Measurements from ENCODE around the gene SLC7A6OS. TPM values are rescaled to one million over a fixed set of nuclear protein-coding genes. Genes with fewer than 3 reads are reported as not detected.

The SLC7A6OS gene
- total and polyA plus RNA-seq, 10 of the 15 experiments (the other 5 are each of a cell fraction or from before 2014, with no cell fraction given) = 2.9 to 27.4 (median 16.9) TPM

DNA sequence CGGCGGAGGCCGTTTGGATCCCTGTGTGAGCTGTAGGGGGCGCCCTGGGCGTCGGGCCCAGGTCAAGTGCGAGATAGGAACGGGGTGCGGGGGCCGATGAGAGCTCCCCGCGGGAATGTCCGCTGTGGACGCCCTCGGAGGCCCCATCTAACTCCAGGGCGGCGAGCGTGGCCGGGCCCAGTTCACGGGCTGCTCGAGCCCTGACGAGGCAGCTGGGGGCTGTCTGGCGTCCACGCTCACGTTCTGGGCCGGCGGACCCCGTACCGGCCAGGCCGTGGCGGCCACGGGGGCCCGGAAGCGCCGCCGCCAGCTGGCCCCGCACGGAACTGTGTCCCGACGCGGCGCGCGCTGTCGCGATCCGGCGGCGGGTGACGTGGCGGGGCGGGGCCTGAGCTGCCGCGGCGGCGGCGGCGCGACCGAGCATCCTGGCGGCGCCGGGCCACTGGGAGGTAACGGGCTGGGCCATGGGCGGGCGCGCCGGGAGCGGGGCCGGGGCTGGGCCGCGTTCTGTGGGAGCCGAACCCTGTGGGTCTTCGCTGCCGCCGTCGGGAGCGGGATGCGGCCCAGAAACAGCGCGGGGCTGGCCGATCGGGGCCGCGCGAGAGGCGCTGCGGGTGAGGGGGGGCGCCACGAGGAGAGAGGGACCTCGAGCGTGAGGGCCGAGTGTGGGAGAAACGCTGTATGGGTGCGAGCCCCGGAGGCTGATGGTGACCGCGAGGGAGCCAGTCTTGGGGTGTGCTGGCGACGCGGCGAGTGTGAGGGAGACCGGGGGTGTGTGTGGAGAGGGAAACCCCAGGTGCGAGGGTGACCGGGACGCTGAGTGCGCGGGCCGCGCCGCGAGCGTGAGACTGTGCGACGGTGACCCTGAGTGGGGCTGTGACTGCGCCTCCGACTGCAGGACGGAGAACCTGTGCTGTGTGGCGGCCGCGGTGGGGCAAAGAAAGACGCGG, 46.3 kb downstream of the SLC7A6OS start, which contains the start of gene SLC7A6 (continued):
- TF ChIP-seq TAF1 (IDR thresholded peaks at IDR 0.05; ENCODE audit: borderline replicate concordance, low read depth, low read length) (no peak), STAT3 (IDR thresholded peaks at IDR 0.05; ENCODE audit: low read depth, low read length) (no peak), RB1 (IDR thresholded peaks at IDR 0.05; ENCODE audit: borderline replicate concordance) (peak; percentile 74; the same call in 1 of the 2 replicates), NR2C1 (IDR thresholded peaks at IDR 0.05) (0 out of 2 replicates have a peak, but pooled peaks have one; percentile 17), RBBP5 (conservative IDR thresholded peaks at IDR 0.05) (no peak), JUNB (IDR thresholded peaks at IDR 0.05) (no peak), BHLHE40 (IDR thresholded peaks at IDR 0.05; ENCODE audit: borderline replicate concordance in 1 of 2, low read depth in 2 of 2, low read length in 1 of 2) (peak; percentile 39 to 78; a peak in 3 of 4 replicates), YY1 (IDR thresholded peaks at IDR 0.05; ENCODE audit: low read depth, low read length) (0 out of 2 replicates have a peak, but pooled peaks have one; percentile 42), SUZ12 (IDR thresholded peaks at IDR 0.05; ENCODE audit: unreplicated experiment) (no peak), BMI1 (IDR thresholded peaks at IDR 0.05; ENCODE audit: borderline replicate concordance) (no peak), ZNF384 (IDR thresholded peaks at IDR 0.05; ENCODE audit: borderline replicate concordance, low read depth, low read length) (no peak), MYC (IDR thresholded peaks at IDR 0.05; ENCODE audit: insufficient read depth, insufficient read length, insufficient replicate concordance, low read length, severe bottlenecking) (peak; percentile 85), CHD2 (IDR thresholded peaks at IDR 0.05; ENCODE audit: borderline replicate concordance, low read depth, low read length) (peak; percentile 61; the same call in 1 of the 2 replicates), IKZF1 (conservative IDR thresholded peaks at IDR 0.05) (peak; percentile 91), ETV6 (conservative IDR thresholded peaks at IDR 0.05 in 1 of 2, IDR thresholded peaks at IDR 0.05 in 1 of 2; ENCODE audit: borderline replicate concordance in 1 of 2, low read depth in 1 of 2) (no peak), PML (IDR thresholded peaks at IDR 0.05; ENCODE audit: low read length) (no peak), TCF12 (IDR thresholded peaks at IDR 0.05; ENCODE audit: low read depth, low read length) (0 out of 2 replicates have a peak, but pooled peaks have one; percentile 8), ZSCAN29 (IDR thresholded peaks at IDR 0.05) (no peak), NFYB (IDR thresholded peaks at IDR 0.05; ENCODE audit: insufficient read depth, low read depth, low read length) (no peak)
- TF ChIP-seq, protein P1, sequence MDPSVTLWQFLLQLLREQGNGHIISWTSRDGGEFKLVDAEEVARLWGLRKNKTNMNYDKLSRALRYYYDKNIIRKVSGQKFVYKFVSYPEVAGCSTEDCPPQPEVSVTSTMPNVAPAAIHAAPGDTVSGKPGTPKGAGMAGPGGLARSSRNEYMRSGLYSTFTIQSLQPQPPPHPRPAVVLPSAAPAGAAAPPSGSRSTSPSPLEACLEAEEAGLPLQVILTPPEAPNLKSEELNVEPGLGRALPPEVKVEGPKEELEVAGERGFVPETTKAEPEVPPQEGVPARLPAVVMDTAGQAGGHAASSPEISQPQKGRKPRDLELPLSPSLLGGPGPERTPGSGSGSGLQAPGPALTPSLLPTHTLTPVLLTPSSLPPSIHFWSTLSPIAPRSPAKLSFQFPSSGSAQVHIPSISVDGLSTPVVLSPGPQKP (IDR thresholded peaks at IDR 0.05; ENCODE audit: low read depth, low read length) = no peak
- TF ChIP-seq, protein P2, sequence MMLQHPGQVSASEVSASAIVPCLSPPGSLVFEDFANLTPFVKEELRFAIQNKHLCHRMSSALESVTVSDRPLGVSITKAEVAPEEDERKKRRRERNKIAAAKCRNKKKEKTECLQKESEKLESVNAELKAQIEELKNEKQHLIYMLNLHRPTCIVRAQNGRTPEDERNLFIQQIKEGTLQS (IDR thresholded peaks at IDR 0.05; ENCODE audit: borderline replicate concordance, extremely low read depth, low read depth, low read length) = no peak
- TF ChIP-seq, protein P3, sequence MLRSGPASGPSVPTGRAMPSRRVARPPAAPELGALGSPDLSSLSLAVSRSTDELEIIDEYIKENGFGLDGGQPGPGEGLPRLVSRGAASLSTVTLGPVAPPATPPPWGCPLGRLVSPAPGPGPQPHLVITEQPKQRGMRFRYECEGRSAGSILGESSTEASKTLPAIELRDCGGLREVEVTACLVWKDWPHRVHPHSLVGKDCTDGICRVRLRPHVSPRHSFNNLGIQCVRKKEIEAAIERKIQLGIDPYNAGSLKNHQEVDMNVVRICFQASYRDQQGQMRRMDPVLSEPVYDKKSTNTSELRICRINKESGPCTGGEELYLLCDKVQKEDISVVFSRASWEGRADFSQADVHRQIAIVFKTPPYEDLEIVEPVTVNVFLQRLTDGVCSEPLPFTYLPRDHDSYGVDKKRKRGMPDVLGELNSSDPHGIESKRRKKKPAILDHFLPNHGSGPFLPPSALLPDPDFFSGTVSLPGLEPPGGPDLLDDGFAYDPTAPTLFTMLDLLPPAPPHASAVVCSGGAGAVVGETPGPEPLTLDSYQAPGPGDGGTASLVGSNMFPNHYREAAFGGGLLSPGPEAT (IDR thresholded peaks at IDR 0.05; ENCODE audit: low read depth) = no peak
- TF ChIP-seq, protein P4, sequence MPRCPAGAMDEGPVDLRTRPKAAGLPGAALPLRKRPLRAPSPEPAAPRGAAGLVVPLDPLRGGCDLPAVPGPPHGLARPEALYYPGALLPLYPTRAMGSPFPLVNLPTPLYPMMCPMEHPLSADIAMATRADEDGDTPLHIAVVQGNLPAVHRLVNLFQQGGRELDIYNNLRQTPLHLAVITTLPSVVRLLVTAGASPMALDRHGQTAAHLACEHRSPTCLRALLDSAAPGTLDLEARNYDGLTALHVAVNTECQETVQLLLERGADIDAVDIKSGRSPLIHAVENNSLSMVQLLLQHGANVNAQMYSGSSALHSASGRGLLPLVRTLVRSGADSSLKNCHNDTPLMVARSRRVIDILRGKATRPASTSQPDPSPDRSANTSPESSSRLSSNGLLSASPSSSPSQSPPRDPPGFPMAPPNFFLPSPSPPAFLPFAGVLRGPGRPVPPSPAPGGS (IDR thresholded peaks at IDR 0.05; ENCODE audit: borderline replicate concordance, insufficient read depth, low read depth, low read length, poor library complexity, severe bottlenecking) = peak; percentile 21
